Hepatocyte (in vitro differentiated cells): ENCODE measurements around the gene MRM1.

Experiments
- CTCF ChIP-seq: fragments of 200-600 bp; sonication (generic); IDR thresholded peaks from 2 replicates; pipeline ENCODE4 v1.5.1; 2016; ENCODE audit warnings: antibody characterized with exemption, mild to moderate bottlenecking; ENCODE audit not compliant: poor library complexity
- EZH2 ChIP-seq: fragments of 200-600 bp; sonication (generic); IDR thresholded peaks from 2 replicates; pipeline ENCODE4 v1.6.1; 2016; ENCODE audit warnings: antibody characterized with exemption, mild to moderate bottlenecking, borderline replicate concordance
- EZH2phosphoT487 ChIP-seq: fragments of 200-600 bp; sonication (generic); IDR thresholded peaks from one replicate; pipeline ENCODE4 v1.6.1; 2018; ENCODE audit warnings: antibody characterized with exemption, mild to moderate bottlenecking, low read depth, moderate library complexity; ENCODE audit not compliant: unreplicated experiment, severe bottlenecking

DNA sequence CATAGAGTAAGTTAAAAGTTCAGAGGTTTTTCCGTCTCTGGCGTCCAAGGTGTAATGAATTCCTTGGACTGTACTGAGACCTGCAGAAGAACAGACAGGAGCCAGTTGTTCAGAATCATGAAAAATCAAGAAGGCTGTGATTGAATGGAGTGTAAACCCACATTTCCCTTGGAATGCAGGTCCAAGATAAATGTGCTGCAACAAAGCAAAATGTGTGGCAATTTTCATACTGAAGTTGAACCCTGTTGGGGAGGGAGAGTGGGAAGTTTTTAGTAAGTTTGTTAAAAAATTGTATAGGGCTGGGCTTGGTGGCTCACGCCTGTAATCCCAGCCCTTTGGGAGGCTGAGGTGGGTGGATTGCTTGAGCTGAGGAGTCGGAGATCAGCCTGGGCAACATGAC lies 35.3 kb upstream of the MRM1 start:
- TF ChIP-seq CTCF (no peak), EZH2phosphoT487 (no peak), EZH2 (no peak)
